HG02981 (cell line): ENCODE data around the gene UTY.
A peak's percentile ranks its signal among the peaks of the same experiment; 100 is the strongest.

Experiments
- ATAC-seq: cut with Tn5 transposase; IDR thresholded peaks from one replicate; pipeline ENCODE4 v1.9.1; 2021; ENCODE audit warnings: mild to moderate bottlenecking, moderate library complexity; ENCODE audit not compliant: unreplicated experiment

The UTY gene

GRCh38 chrY:13479828-13480227, at the start of gene UTY:
UTY (minus strand) TSS chrY:13480033; CDS start chrY:13479665, 368 bp downstream.
- ATAC-seq: peak; percentile 93

GRCh38 chrY:13520474-13520873, 40.6 kb upstream of the UTY start:
- no peak for ATAC-seq

GRCh38 chrY:13501215-13501614, 21.4 kb upstream of the UTY start:
- ATAC-seq: no peak

GRCh38 chrY:13493737-13494136, 13.9 kb upstream of the UTY start:
- peak; percentile 41 for ATAC-seq

- ATAC-seq: no peak
These were observed 12.6 kb upstream of the UTY start for GRCh38 chrY:13492408-13492807.

GRCh38 chrY:13488738-13489137, 8.9 kb upstream of the UTY start:
- no peak for ATAC-seq

GRCh38 chrY:13479121-13479711, 617 bp downstream of the UTY start:
- no peak for ATAC-seq

- peak; percentile 36 for ATAC-seq
These were observed 1.6 kb downstream of the UTY start for GRCh38 chrY:13478126-13478785.

GRCh38 chrY:13474997-13475396, 4.8 kb downstream of the UTY start:
- no peak for ATAC-seq

- no peak for ATAC-seq
These were observed 28.3 kb downstream of the UTY start for GRCh38 chrY:13451572-13451971.

GRCh38 chrY:13450596-13451130, 29.2 kb downstream of the UTY start:
- no peak for ATAC-seq

GRCh38 chrY:13445566-13445965, 34.3 kb downstream of the UTY start:
- no peak for ATAC-seq

- no peak for ATAC-seq
These were observed 36.7 kb downstream of the UTY start for GRCh38 chrY:13443146-13443545.

- no peak for ATAC-seq
These were observed 39.0 kb downstream of the UTY start for GRCh38 chrY:13440811-13441210.

- ATAC-seq: peak; percentile 85
These were observed 43.6 kb downstream of the UTY start for GRCh38 chrY:13435968-13436937.

GRCh38 chrY:13435206-13435967, 44.4 kb downstream of the UTY start:
- ATAC-seq: no peak

GRCh38 chrY:13432293-13433025, 47.4 kb downstream of the UTY start:
- ATAC-seq: no peak

GRCh38 chrY:13429551-13429950, 50.3 kb downstream of the UTY start:
- no peak for ATAC-seq

GRCh38 chrY:13423281-13423732, 56.5 kb downstream of the UTY start:
- ATAC-seq: no peak
